HepG2 (cell line): ENCODE results near the gene LMAN1L. TPM values are rescaled to one million over a fixed set of nuclear protein-coding genes. Genes with fewer than 3 reads are reported as not detected.

ENCODE experiments used
- ATAC-seq: fragments of 200-7000 bp; cut with Tn5 transposase; 3 replicates; pipeline ENCODE4 v1.9.1; 2020; ENCODE audit warnings: mild to moderate bottlenecking, moderate library complexity
- BruUV-seq: library from RNA; stranded (reverse); fragments of 400-500 nt; replicated peaks from 2 replicates; lab custom pipeline; 2021; lab: Mats Ljungman, UMichigan
- CTCF ChIA-PET: fragments of 300-600 bp; formaldehyde crosslinking; extraction: SDS; loops from one replicate; lab custom pipeline; 2021; ENCODE audit warnings: low total read pairs, inconsistent platforms, low intra/inter-chr PET ratio; lab: Yijun Ruan, JAX
- POLR2A ChIA-PET: fragments of 350-600 bp; sonication (Branson Sonifier 250); formaldehyde crosslinking; loops from one replicate; lab custom pipeline; 2020; ENCODE audit warnings: antibody characterized with exemption, inconsistent platforms; lab: Yijun Ruan, JAX
- DNase-seq: peaks from one replicate; pipeline ENCODE4 v3.0.0-alpha.2; 2015; ENCODE audit warnings: low spot score
- FAIRE-seq: peaks from 3 replicates; lab custom pipeline; 2011; peaks lifted over from hg19 to GRCh38; lab: Jason Lieb, UNC
- H2AFZ ChIP-seq: one replicate; pipeline ENCODE4 v1.6.1; 2011; ENCODE audit warnings: low read length, inconsistent platforms
- H3K27ac ChIP-seq: fragments of 300-600 bp; 3 replicates; pipeline ENCODE4 v1.8.0; 2011; ENCODE audit warnings: mixed run types, mild to moderate bottlenecking, mixed read lengths, low read length, inconsistent platforms; ENCODE audit not compliant: insufficient read depth; ENCODE audit errors: extremely low read length
- H3K27me3 ChIP-seq, 2 experiments: fragments of 200-600 bp in 1 of 2; 2 replicates in 1 of 2; 3 replicates in 1 of 2; pipeline versions ENCODE4 v1.6.0 to v1.8.0; 2011; ENCODE audit warnings: low read length in 2 of 2, mild to moderate bottlenecking in 2 of 2, moderate library complexity in 2 of 2, inconsistent platforms in 1 of 2; ENCODE audit not compliant: insufficient read depth in 2 of 2, control insufficient read depth in 1 of 2
- H3K36me3 ChIP-seq, 2 experiments: fragments of 200-600 bp in 1 of 2; replicated peaks in 1 of 2; 2 replicates in 1 of 2; 3 replicates in 1 of 2; pipeline versions ENCODE4 v1.5.1 to v1.8.0; 2011; ENCODE audit warnings: low read length in 2 of 2, inconsistent platforms in 1 of 2; ENCODE audit not compliant: insufficient read depth in 2 of 2, control insufficient read depth in 1 of 2
- H3K4me1 ChIP-seq: 2 replicates; pipeline ENCODE4 v1.5.1; 2012; ENCODE audit warnings: low read length, inconsistent platforms; ENCODE audit not compliant: insufficient read depth
- H3K4me2 ChIP-seq: 2 replicates; pipeline ENCODE4 v1.6.0; 2011; ENCODE audit warnings: low read depth, low read length, inconsistent platforms
- H3K4me3 ChIP-seq, 3 experiments: fragments of 200-600 bp in 1 of 3; sonication (generic), shearing (Covaris generic) in 1 of 3; replicated peaks in 1 of 3; 2 replicates each; pipeline ENCODE4 v1.5.1; 2011 to 2016; ENCODE audit warnings: low read length in 3 of 3, inconsistent platforms in 2 of 3, low read depth in 2 of 3, mild to moderate bottlenecking in 2 of 3, control low read depth in 1 of 3, mixed read lengths in 1 of 3; ENCODE audit not compliant: insufficient read depth in 1 of 3
- H3K79me2 ChIP-seq: one replicate; pipeline ENCODE4 v1.6.1; 2011; ENCODE audit warnings: low read length, inconsistent platforms; ENCODE audit not compliant: insufficient read depth
- H3K9ac ChIP-seq: 2 replicates; pipeline ENCODE4 v1.6.0; 2011; ENCODE audit warnings: mild to moderate bottlenecking, low read depth, low read length, inconsistent platforms; ENCODE audit not compliant: insufficient read depth
- H3K9me3 ChIP-seq: 2 replicates; pipeline ENCODE4 v1.5.1; 2012; ENCODE audit warnings: mild to moderate bottlenecking, low read length
- H4K20me1 ChIP-seq: 2 replicates; pipeline ENCODE4 v1.6.0; 2011; ENCODE audit warnings: inconsistent platforms, mild to moderate bottlenecking, low read length, moderate library complexity; ENCODE audit not compliant: insufficient read depth
- ARNT2 ChIP-seq: sonication (generic); formaldehyde crosslinking; IDR thresholded peaks from 2 replicates; pipeline ENCODE4 v1.8.0; 2022; ENCODE audit warnings: mild to moderate bottlenecking, low read depth, missing genetic modification reagents, moderate library complexity
- ATF6 ChIP-seq: sonication (generic); formaldehyde crosslinking; conservative IDR thresholded peaks from 2 replicates; pipeline ENCODE4 v1.4.0; 2020; ENCODE audit warnings: missing genetic modification reagents
- EZH2 ChIP-seq: conservative IDR thresholded peaks from 2 replicates; pipeline ENCODE4 v1.6.1; 2012; ENCODE audit warnings: mild to moderate bottlenecking, low read depth, low read length, moderate library complexity
- GFI1 ChIP-seq: sonication (generic); formaldehyde crosslinking; IDR thresholded peaks from 2 replicates; pipeline ENCODE4 v1.5.0; 2020; ENCODE audit warnings: missing genetic modification reagents, mild to moderate bottlenecking, borderline replicate concordance
- NRL ChIP-seq: sonication (generic); formaldehyde crosslinking; IDR thresholded peaks from 2 replicates; pipeline ENCODE4 v1.5.0; 2020; ENCODE audit warnings: missing genetic modification reagents, mild to moderate bottlenecking, moderate library complexity, borderline replicate concordance
- ZNF121 ChIP-seq: sonication (generic); formaldehyde crosslinking; IDR thresholded peaks from 2 replicates; pipeline ENCODE4 v1.5.0; 2020; ENCODE audit warnings: mild to moderate bottlenecking, missing genetic modification reagents
- ZNF230 ChIP-seq: sonication (generic); formaldehyde crosslinking; IDR thresholded peaks from 2 replicates; pipeline ENCODE4 v1.4.0; 2020; ENCODE audit warnings: mild to moderate bottlenecking, missing genetic modification reagents
- ZNF343 ChIP-seq: sonication (generic); formaldehyde crosslinking; IDR thresholded peaks from 2 replicates; pipeline ENCODE4 v1.4.0; 2020; ENCODE audit warnings: mild to moderate bottlenecking, missing genetic modification reagents
- WGBS: methylation state at CpG from one replicate; pipeline ENCODE4 v1.1.6; 2017; ENCODE audit warnings: low lambda C conversion rate; 5-methylcytosine and 5-hydroxymethylcytosine counted together
- in situ Hi-C: cut with HindIII; loops from 2 replicates; pipeline ENCODE4 v1.10.0; 2017; ENCODE audit warnings: low pct_unique_long_range_greater_than_20kb; ENCODE audit not compliant: extremely low pct_ligation_motif_present
- intact Hi-C: fragments of 100-400 bp; cut with micrococcal nuclease; formaldehyde crosslinking; loops from one replicate; pipeline ENCODE4 v1.10.0; 2022; ENCODE audit not compliant: unreplicated experiment
- polyA plus RNA-seq, 8 experiments: library from polyadenylated mRNA; depleted of rRNA in 3 of 8; stranded (reverse) in 7 of 8; unstranded in 1 of 8; fragments of >200 nt; fragmentation: Illumina TruSeq in 4 of 8; extraction: Trizol in 4 of 8; gene quantifications; 2 replicates each; pipeline versions ENCODE4 v1.2.1 to v1.2.3, GENCODE V29; 2011 to 2016; ENCODE audit warnings: low read depth in 4 of 8, missing spikeins in 1 of 8, mixed read lengths in 1 of 8; ENCODE audit not compliant: insufficient read depth in 1 of 8
- total RNA-seq, 5 experiments: library from RNA; depleted of rRNA; stranded (reverse); fragments of >200 nt; fragmentation: Illumina TruSeq; extraction: Trizol; gene quantifications; 2 replicates each; pipeline ENCODE4 v1.2.3, GENCODE V29; 2016; ENCODE audit warnings: low read depth in 1 of 5
- TF ChIP-seq, protein P1 (sequence below): sonication (generic); formaldehyde crosslinking; conservative IDR thresholded peaks from 2 replicates; pipeline ENCODE4 v1.4.0; 2020; ENCODE audit warnings: mild to moderate bottlenecking, missing genetic modification reagents, moderate library complexity

The LMAN1L gene
- total and polyA plus RNA-seq, 2 of the 13 experiments (the other 11 are each of a cell fraction or from before 2014, with no cell fraction given): not detected

GRCh38 chr15:74855857-74856256 lies 43.2 kb downstream of the LMAN1L start (continued):
- TF ChIP-seq, protein P1, sequence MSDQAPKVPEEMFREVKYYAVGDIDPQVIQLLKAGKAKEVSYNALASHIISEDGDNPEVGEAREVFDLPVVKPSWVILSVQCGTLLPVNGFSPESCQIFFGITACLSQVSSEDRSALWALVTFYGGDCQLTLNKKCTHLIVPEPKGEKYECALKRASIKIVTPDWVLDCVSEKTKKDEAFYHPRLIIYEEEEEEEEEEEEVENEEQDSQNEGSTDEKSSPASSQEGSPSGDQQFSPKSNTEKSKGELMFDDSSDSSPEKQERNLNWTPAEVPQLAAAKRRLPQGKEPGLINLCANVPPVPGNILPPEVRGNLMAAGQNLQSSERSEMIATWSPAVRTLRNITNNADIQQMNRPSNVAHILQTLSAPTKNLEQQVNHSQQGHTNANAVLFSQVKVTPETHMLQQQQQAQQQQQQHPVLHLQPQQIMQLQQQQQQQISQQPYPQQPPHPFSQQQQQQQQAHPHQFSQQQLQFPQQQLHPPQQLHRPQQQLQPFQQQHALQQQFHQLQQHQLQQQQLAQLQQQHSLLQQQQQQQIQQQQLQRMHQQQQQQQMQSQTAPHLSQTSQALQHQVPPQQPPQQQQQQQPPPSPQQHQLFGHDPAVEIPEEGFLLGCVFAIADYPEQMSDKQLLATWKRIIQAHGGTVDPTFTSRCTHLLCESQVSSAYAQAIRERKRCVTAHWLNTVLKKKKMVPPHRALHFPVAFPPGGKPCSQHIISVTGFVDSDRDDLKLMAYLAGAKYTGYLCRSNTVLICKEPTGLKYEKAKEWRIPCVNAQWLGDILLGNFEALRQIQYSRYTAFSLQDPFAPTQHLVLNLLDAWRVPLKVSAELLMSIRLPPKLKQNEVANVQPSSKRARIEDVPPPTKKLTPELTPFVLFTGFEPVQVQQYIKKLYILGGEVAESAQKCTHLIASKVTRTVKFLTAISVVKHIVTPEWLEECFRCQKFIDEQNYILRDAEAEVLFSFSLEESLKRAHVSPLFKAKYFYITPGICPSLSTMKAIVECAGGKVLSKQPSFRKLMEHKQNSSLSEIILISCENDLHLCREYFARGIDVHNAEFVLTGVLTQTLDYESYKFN: no peak
- TF ChIP-seq EZH2: no peak
- TF ChIP-seq ARNT2 (CRISPR knock-in tag): no peak
- no peak for TF ChIP-seq ZNF230
- TF ChIP-seq NRL (CRISPR knock-in tag): no peak
- no peak for TF ChIP-seq ATF6 (CRISPR knock-in tag)
- TF ChIP-seq ZNF343: no peak

DNA sequence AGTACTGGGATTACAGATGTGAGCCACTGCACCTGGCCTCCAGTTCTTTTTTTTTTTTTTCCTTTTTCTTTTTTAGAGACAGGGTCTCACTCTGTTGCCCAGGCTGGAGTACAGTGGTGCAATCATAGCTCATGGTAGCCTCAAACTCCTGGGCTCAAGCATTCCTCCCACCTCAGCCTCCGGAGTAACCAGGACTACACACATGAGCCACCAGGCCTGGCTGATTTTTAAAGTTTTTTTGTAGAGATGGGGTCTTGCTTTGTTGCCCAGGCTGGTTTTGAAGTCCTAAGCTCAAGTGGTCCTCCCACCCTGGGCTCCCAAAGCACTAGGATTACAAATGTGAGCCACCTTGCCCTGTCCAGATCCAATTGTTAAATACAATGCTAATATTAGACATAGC lies 43.9 kb downstream of the LMAN1L start:
- 0 out of 2 replicates have a peak, but pooled peaks cover 3% of the 10 kb centered on the region for H4K20me1 ChIP-seq
- H3K27me3 ChIP-seq: no peaks in the 10 kb centered on the region
- peaks cover 17 to 31% of the 10 kb centered on the region in 2 experiments; a peak in 4 of 5 replicates for H3K36me3 ChIP-seq
- in situ Hi-C loops: no loop called here
- FAIRE-seq (no peak), DNase-seq (no peak), ATAC-seq (no peak)
- intact Hi-C loops: loop anchor here (2.0 kb wide), 1 partner anchor 14 kb away; the partner anchor contains the start of gene ULK3
- H2AFZ ChIP-seq: no peak overlapping the region
- H3K27ac ChIP-seq: no peak overlapping the region
- H3K9ac ChIP-seq: no peak overlapping the region
- no peak overlapping the region for H3K4me2 ChIP-seq
- WGBS: 100% methylated on average over 1 of the region's 1 CpG
- H3K4me3 ChIP-seq: no peak overlapping the region
- TF ChIP-seq GFI1 (no peak), ZNF121 (CRISPR knock-in tag) (0 out of 2 replicates have a peak, but pooled peaks have one; percentile 35)
- CTCF ChIA-PET: no interaction called here
- peaks cover 12% of the 10 kb centered on the region for H3K79me2 ChIP-seq
- H3K4me1 ChIP-seq: peaks cover 20% of the 10 kb centered on the region
- H3K9me3 ChIP-seq: no peaks in the 10 kb centered on the region
- POLR2A ChIA-PET: no interaction called here
- BruUV-seq: no TSS peak
